ENCODE data around the gene PELI1.

DNA sequence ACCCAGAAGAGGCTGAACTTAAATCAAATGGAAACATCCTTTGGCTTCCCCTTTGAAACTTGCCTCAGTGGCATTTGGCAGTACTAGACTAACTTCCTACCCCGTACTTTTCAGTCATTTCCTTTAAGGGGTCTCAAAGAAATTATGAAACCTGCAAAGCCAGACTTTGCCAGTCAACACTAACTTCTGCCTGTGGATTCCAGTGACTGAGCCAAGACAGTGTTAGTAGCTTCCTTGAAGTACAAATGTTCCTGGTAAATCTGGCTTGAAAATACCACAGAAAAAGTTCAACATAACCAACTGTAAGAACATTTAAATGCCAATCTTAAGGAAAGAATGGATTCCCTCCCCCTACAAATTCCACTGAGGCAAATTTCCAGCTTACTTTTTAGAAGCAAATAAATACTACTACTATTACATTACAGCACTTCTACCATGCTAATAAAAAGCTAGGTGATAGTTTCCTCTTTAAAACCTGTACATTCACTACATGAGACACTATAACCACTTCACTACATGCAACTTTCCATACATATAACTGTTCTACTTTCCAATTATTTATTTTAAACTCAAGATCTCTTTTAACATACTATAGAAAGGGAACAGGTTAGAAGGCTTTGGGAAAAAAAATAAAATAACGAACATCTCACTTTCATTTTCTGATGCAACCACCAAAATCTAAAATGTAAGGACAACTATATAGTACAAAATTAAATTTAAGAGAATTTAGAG lies 2.4 kb downstream of the PELI1 start:
- TF ChIP-seq GFI1B (tag by site-specific recombination; IDR thresholded peaks at IDR 0.05) = no peak
- TF ChIP-seq TSHZ1 (tag by site-specific recombination; IDR thresholded peaks at IDR 0.05; ENCODE audit: borderline replicate concordance) = no peak
- TF ChIP-seq ZNF274 (IDR thresholded peaks at IDR 0.05; ENCODE audit: low read length) = no peak
- no peak for TF ChIP-seq ZNF274 (tag by site-specific recombination; IDR thresholded peaks at IDR 0.05; ENCODE audit: borderline replicate concordance)
- TF ChIP-seq ZNF843 (tag by site-specific recombination; IDR thresholded peaks at IDR 0.05) = no peak
- TF ChIP-seq, protein P1, sequence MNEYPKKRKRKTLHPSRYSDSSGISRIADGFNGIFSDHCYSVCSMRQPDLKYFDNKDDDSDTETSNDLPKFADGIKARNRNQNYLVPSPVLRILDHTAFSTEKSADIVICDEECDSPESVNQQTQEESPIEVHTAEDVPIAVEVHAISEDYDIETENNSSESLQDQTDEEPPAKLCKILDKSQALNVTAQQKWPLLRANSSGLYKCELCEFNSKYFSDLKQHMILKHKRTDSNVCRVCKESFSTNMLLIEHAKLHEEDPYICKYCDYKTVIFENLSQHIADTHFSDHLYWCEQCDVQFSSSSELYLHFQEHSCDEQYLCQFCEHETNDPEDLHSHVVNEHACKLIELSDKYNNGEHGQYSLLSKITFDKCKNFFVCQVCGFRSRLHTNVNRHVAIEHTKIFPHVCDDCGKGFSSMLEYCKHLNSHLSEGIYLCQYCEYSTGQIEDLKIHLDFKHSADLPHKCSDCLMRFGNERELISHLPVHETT (tag by site-specific recombination; IDR thresholded peaks at IDR 0.05) = no peak
- no peak for TF ChIP-seq ZNF239 (tag by site-specific recombination; IDR thresholded peaks at IDR 0.05)
- no peak for TF ChIP-seq HOXA7 (CRISPR knock-in tag; IDR thresholded peaks at IDR 0.05; ENCODE audit: borderline replicate concordance)
- TF ChIP-seq CTCF (tag by site-specific recombination; IDR thresholded peaks at IDR 0.05) = no peak
- no peak for TF ChIP-seq ZNF354C (tag by site-specific recombination; IDR thresholded peaks at IDR 0.05; ENCODE audit: borderline replicate concordance, low read depth)
- no peak for TF ChIP-seq ZNF621 (tag by site-specific recombination; IDR thresholded peaks at IDR 0.05)
- TF ChIP-seq SCRT1 (tag by site-specific recombination; IDR thresholded peaks at IDR 0.05; ENCODE audit: borderline replicate concordance) = no peak
- no peak for TF ChIP-seq KLF16 (tag by site-specific recombination; IDR thresholded peaks at IDR 0.05)
